ENCODE data around the gene WSB1.
A peak's percentile ranks its signal among the peaks of the same experiment; 100 is the strongest.

The WSB1 gene

DNA sequence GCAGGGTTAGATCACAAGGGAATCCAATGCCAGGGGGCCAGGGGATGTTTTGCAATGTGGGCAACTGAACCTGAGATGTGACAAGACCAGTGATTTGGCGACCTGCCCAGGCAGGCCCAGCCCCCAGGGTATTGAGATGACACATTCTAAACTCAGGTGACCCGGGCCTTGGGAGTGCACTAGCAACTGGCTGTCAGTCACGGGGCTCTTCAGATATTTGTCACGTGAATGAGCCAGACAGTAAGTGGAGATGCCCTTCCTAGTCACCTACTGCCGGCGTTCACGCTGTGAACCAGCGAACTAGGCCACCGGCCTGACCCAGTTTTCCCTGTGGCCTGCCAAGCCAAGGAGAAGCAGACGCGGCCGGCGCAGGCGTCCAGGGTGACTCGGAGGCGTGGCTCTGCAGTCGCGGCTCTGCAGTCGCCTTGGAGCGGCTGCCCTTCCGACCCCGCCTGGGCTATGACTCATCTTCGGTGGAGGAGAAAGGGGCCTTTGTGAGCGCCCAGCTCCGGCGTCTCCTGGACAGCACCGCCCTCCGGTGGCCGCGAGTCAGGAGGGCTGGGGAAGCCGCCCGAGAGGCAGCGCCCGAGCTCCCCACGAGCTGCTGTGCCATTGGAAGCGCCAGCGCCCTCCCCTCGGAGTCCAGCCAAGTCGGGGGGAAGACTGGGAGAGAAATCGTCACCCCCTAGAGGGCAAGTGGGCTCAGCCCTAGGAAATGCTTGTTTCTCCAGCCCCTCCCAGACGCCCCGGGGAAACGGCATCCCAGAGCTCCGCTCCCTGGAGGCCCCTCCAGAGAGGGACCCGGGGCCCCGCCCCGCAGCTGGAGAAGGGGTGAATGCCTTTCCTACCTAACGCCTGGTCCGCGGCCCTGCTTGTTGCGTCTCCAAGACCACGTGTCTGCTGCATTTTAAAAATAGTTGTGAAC is 38.8 kb downstream of the WSB1 start (continued):
- TF ChIP-seq, protein P1, sequence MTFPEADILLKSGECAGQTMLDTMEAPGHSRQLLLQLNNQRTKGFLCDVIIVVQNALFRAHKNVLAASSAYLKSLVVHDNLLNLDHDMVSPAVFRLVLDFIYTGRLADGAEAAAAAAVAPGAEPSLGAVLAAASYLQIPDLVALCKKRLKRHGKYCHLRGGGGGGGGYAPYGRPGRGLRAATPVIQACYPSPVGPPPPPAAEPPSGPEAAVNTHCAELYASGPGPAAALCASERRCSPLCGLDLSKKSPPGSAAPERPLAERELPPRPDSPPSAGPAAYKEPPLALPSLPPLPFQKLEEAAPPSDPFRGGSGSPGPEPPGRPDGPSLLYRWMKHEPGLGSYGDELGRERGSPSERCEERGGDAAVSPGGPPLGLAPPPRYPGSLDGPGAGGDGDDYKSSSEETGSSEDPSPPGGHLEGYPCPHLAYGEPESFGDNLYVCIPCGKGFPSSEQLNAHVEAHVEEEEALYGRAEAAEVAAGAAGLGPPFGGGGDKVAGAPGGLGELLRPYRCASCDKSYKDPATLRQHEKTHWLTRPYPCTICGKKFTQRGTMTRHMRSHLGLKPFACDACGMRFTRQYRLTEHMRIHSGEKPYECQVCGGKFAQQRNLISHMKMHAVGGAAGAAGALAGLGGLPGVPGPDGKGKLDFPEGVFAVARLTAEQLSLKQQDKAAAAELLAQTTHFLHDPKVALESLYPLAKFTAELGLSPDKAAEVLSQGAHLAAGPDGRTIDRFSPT (tag by site-specific recombination; IDR thresholded peaks at IDR 0.05), result peak; percentile 68
- TF ChIP-seq ZNF664 (tag by site-specific recombination; IDR thresholded peaks at IDR 0.05), result no peak
- peak; percentile 97 for TF ChIP-seq ZBTB20 (tag by site-specific recombination; IDR thresholded peaks at IDR 0.05)
- TF ChIP-seq, protein P2, sequence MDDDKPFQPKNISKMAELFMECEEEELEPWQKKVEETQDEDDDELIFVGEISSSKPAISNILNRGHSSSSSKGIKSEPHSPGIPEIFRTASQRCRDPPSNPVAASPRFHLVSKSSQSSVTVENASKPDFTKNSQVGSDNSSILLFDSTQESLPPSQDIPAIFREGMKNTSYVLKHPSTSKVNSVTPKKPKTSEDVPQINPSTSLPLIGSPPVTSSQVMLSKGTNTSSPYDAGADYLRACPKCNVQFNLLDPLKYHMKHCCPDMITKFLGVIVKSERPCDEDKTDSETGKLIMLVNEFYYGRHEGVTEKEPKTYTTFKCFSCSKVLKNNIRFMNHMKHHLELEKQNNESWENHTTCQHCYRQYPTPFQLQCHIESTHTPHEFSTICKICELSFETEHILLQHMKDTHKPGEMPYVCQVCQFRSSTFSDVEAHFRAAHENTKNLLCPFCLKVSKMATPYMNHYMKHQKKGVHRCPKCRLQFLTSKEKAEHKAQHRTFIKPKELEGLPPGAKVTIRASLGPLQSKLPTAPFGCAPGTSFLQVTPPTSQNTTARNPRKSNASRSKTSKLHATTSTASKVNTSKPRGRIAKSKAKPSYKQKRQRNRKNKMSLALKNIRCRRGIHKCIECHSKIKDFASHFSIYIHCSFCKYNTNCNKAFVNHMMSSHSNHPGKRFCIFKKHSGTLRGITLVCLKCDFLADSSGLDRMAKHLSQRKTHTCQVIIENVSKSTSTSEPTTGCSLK (tag by site-specific recombination; IDR thresholded peaks at IDR 0.05), result no peak
- TF ChIP-seq, protein P3, sequence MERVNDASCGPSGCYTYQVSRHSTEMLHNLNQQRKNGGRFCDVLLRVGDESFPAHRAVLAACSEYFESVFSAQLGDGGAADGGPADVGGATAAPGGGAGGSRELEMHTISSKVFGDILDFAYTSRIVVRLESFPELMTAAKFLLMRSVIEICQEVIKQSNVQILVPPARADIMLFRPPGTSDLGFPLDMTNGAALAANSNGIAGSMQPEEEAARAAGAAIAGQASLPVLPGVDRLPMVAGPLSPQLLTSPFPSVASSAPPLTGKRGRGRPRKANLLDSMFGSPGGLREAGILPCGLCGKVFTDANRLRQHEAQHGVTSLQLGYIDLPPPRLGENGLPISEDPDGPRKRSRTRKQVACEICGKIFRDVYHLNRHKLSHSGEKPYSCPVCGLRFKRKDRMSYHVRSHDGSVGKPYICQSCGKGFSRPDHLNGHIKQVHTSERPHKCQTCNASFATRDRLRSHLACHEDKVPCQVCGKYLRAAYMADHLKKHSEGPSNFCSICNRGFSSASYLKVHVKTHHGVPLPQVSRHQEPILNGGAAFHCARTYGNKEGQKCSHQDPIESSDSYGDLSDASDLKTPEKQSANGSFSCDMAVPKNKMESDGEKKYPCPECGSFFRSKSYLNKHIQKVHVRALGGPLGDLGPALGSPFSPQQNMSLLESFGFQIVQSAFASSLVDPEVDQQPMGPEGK (tag by site-specific recombination; IDR thresholded peaks at IDR 0.05), result peak; percentile 95
- no peak for TF ChIP-seq EGR2 (tag by site-specific recombination; IDR thresholded peaks at IDR 0.05; ENCODE audit: low read depth)
- TF ChIP-seq ZNF768 (tag by site-specific recombination; IDR thresholded peaks at IDR 0.05), result no peak
- peak; percentile 57; the same call in 1 of the 2 replicates for TF ChIP-seq ZNF561 (tag by site-specific recombination; IDR thresholded peaks at IDR 0.05; ENCODE audit: borderline replicate concordance)
- peak; percentile 27 for TF ChIP-seq ZNF366 (tag by site-specific recombination; conservative IDR thresholded peaks at IDR 0.05)
- peak; percentile 86 for TF ChIP-seq ZFP37 (tag by site-specific recombination; IDR thresholded peaks at IDR 0.05)
- peak; percentile 37; the same call in 1 of the 2 replicates for TF ChIP-seq ZBTB21 (tag by site-specific recombination; IDR thresholded peaks at IDR 0.05)
- peak; percentile 100 for TF ChIP-seq GLIS2 (tag by site-specific recombination; IDR thresholded peaks at IDR 0.05)
- peak; percentile 99 for TF ChIP-seq ZNF610 (tag by site-specific recombination; IDR thresholded peaks at IDR 0.05; ENCODE audit: borderline replicate concordance)
- peak; percentile 99 for TF ChIP-seq ZNF341 (tag by site-specific recombination; IDR thresholded peaks at IDR 0.05; ENCODE audit: low read depth)
- TF ChIP-seq, protein P4, sequence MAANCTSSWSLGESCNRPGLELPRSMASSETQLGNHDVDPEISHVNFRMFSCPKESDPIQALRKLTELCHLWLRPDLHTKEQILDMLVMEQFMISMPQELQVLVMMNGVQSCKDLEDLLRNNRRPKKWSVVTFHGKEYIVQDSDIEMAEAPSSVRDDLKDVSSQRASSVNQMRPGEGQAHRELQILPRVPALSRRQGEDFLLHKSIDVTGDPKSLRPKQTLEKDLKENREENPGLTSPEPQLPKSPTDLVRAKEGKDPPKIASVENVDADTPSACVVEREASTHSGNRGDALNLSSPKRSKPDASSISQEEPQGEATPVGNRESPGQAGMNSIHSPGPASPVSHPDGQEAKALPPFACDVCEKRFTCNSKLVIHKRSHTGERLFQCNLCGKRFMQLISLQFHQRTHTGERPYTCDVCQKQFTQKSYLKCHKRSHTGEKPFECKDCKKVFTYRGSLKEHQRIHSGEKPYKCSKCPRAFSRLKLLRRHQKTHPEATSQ (tag by site-specific recombination; IDR thresholded peaks at IDR 0.05), result 0 out of 2 replicates have a peak, but pooled peaks have one; percentile 41
- peak; percentile 98 for TF ChIP-seq ZNF423 (tag by site-specific recombination; IDR thresholded peaks at IDR 0.05)
- TF ChIP-seq, protein P5, sequence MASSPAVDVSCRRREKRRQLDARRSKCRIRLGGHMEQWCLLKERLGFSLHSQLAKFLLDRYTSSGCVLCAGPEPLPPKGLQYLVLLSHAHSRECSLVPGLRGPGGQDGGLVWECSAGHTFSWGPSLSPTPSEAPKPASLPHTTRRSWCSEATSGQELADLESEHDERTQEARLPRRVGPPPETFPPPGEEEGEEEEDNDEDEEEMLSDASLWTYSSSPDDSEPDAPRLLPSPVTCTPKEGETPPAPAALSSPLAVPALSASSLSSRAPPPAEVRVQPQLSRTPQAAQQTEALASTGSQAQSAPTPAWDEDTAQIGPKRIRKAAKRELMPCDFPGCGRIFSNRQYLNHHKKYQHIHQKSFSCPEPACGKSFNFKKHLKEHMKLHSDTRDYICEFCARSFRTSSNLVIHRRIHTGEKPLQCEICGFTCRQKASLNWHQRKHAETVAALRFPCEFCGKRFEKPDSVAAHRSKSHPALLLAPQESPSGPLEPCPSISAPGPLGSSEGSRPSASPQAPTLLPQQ (tag by site-specific recombination; IDR thresholded peaks at IDR 0.05), result no peak
- TF ChIP-seq GLI4 (tag by site-specific recombination; IDR thresholded peaks at IDR 0.05), result no peak
- TF ChIP-seq ZNF157 (tag by site-specific recombination; IDR thresholded peaks at IDR 0.05), result no peak
- 0 out of 2 replicates have a peak, but pooled peaks have one; percentile 22 for TF ChIP-seq ZNF558 (tag by site-specific recombination; IDR thresholded peaks at IDR 0.05)
- TF ChIP-seq ZSCAN23 (tag by site-specific recombination; IDR thresholded peaks at IDR 0.05), result no peak
- TF ChIP-seq ZNF843 (tag by site-specific recombination; IDR thresholded peaks at IDR 0.05), result 0 out of 2 replicates have a peak, but pooled peaks have one; percentile 32
- 0 out of 2 replicates have a peak, but pooled peaks have one; percentile 18 for TF ChIP-seq KLF7 (tag by site-specific recombination; IDR thresholded peaks at IDR 0.05; ENCODE audit: borderline replicate concordance)
- no peak for TF ChIP-seq REPIN1 (tag by site-specific recombination; IDR thresholded peaks at IDR 0.05; ENCODE audit: low read depth)
- TF ChIP-seq ZIC2 (tag by site-specific recombination; IDR thresholded peaks at IDR 0.05), result peak; percentile 90
- TF ChIP-seq ZNF24 (tag by site-specific recombination; IDR thresholded peaks at IDR 0.05), result peak; percentile 70; the same call in 1 of the 2 replicates
- peak; percentile 85 for TF ChIP-seq ZNF654 (tag by site-specific recombination; IDR thresholded peaks at IDR 0.05; ENCODE audit: low read depth)
- TF ChIP-seq ZNF350 (tag by site-specific recombination; IDR thresholded peaks at IDR 0.05), result no peak
- peak; percentile 17; the same call in 1 of the 2 replicates for TF ChIP-seq ZNF623 (tag by site-specific recombination; IDR thresholded peaks at IDR 0.05)
- TF ChIP-seq ZNF501 (tag by site-specific recombination; IDR thresholded peaks at IDR 0.05), result peak; percentile 60
- peak; percentile 99 for TF ChIP-seq ZBTB8A (tag by site-specific recombination; IDR thresholded peaks at IDR 0.05)

Measured in HEK293 (cell line).